ENCODE data around the gene IDE.
"Not testable (repeated sequence)": the region's sequence is repeated elsewhere in the genome, so short reads cannot be mapped to it uniquely, and the experiment has no call there.

IDE gene

GRCh38 chr10:92420546-92421275 is 153.2 kb downstream of the IDE start:
- DNase-seq (ENCODE audit: extremely low read depth in 1 of 2, low read depth in 1 of 2) = no peak

GRCh38 chr10:92419740-92420545 is 153.9 kb downstream of the IDE start:
- no peak for DNase-seq (ENCODE audit: extremely low read depth in 1 of 2, low read depth in 1 of 2)

- DNase-seq (ENCODE audit: extremely low read depth in 1 of 2, low read depth in 1 of 2) = no peak
These were observed 155.0 kb downstream of the IDE start for GRCh38 chr10:92418891-92419290.

- no peak for DNase-seq (ENCODE audit: extremely low read depth in 1 of 2, low read depth in 1 of 2)
These were observed 155.7 kb downstream of the IDE start for GRCh38 chr10:92418221-92418620.

- no peak for DNase-seq (ENCODE audit: extremely low read depth in 1 of 2, low read depth in 1 of 2)
These were observed 160.4 kb downstream of the IDE start for GRCh38 chr10:92413519-92413918.

- no peak for DNase-seq (ENCODE audit: extremely low read depth in 1 of 2, low read depth in 1 of 2)
These were observed 160.9 kb downstream of the IDE start for GRCh38 chr10:92413011-92413410.

GRCh38 chr10:92411406-92411805 is 162.5 kb downstream of the IDE start:
- no peak for DNase-seq (ENCODE audit: extremely low read depth in 1 of 2, low read depth in 1 of 2)

GRCh38 chr10:92410501-92410900 is 163.4 kb downstream of the IDE start:
- DNase-seq (ENCODE audit: extremely low read depth in 1 of 2, low read depth in 1 of 2) = no peak

GRCh38 chr10:92408017-92408361 is 165.9 kb downstream of the IDE start:
- DNase-seq (ENCODE audit: extremely low read depth in 1 of 2, low read depth in 1 of 2) = no peak

GRCh38 chr10:92407305-92408016 is 166.4 kb downstream of the IDE start:
- DNase-seq (ENCODE audit: extremely low read depth in 1 of 2, low read depth in 1 of 2) = no peak

GRCh38 chr10:92405419-92405924 is 168.4 kb downstream of the IDE start:
- no peak for DNase-seq (ENCODE audit: extremely low read depth in 1 of 2, low read depth in 1 of 2)

- no peak for DNase-seq (ENCODE audit: extremely low read depth in 1 of 2, low read depth in 1 of 2)
These were observed 169.1 kb downstream of the IDE start for GRCh38 chr10:92404612-92405418.

GRCh38 chr10:92402234-92402633 is 171.7 kb downstream of the IDE start:
- not testable (repeated sequence) for DNase-seq (ENCODE audit: extremely low read depth in 1 of 2, low read depth in 1 of 2)

All from activated CD8-positive, alpha-beta memory T cell treated with anti-CD3 and anti-CD28 coated beads for 1 hour (primary cell).